GM12878 (cell line): ENCODE results near the gene MGAT3. TPM values are rescaled to one million over a fixed set of nuclear protein-coding genes. Genes with fewer than 3 reads are reported as not detected.
A peak's percentile ranks its signal among the peaks of the same experiment; 100 is the strongest.

Experiments used
- ATAC-seq: fragments of 200-7000 bp; cut with Tn5 transposase; 3 replicates; pipeline ENCODE4 v1.9.1; 2020; ENCODE audit warnings: mild to moderate bottlenecking, moderate library complexity
- BruUV-seq: library from RNA; stranded (reverse); fragments of 400-500 nt; replicated peaks from 2 replicates; lab custom pipeline; 2021; lab: Mats Ljungman, UMichigan
- CTCF ChIA-PET: fragments of 300-600 bp; sonication (Branson Sonifier 250); formaldehyde crosslinking; extraction: SDS; loops from one replicate; lab custom pipeline; 2021; ENCODE audit warnings: inconsistent platforms; lab: Yijun Ruan, JAX
- POLR2A ChIA-PET: fragments of 350-600 bp; formaldehyde crosslinking; extraction: SDS; loops from one replicate; lab custom pipeline; 2021; ENCODE audit warnings: inconsistent platforms; lab: Charles Lee
- RAD21 ChIA-PET: fragments of 300-600 bp; sonication (Branson Sonifier 250); formaldehyde crosslinking; loops from one replicate; lab custom pipeline; 2023; ENCODE audit warnings: antibody characterized with exemption; ENCODE audit not compliant: unreplicated experiment; lab: Charles Lee
- SMC1A ChIA-PET: fragments of 300-600 bp; sonication (Branson Sonifier 250); formaldehyde crosslinking; loops from one replicate; lab custom pipeline; 2023; ENCODE audit not compliant: unreplicated experiment, uncharacterized antibody; lab: Charles Lee
- DNase-seq: peaks from one replicate; pipeline ENCODE4 v3.0.0-alpha.2; 2011; ENCODE audit warnings: low read depth, low spot score
- FAIRE-seq: peaks from 3 replicates; lab custom pipeline; 2011; peaks lifted over from hg19 to GRCh38; lab: Jason Lieb, UNC
- H2AFZ ChIP-seq: 2 replicates; pipeline ENCODE4 v1.6.0; 2011; ENCODE audit warnings: low read depth, low read length, control low read depth; ENCODE audit not compliant: control insufficient read depth
- H3K27ac ChIP-seq: 2 replicates; pipeline ENCODE4 v1.5.1; 2011; ENCODE audit warnings: control low read depth; ENCODE audit not compliant: control insufficient read depth, insufficient read depth
- H3K27me3 ChIP-seq, 2 experiments: replicated peaks in 1 of 2; 2 replicates each; pipeline versions ENCODE4 v1.6.0 to v1.6.1; 2011; ENCODE audit warnings: low read length in 1 of 2; ENCODE audit not compliant: control insufficient read depth in 2 of 2, insufficient read depth in 2 of 2
- H3K36me3 ChIP-seq, 2 experiments: 2 replicates each; pipeline ENCODE4 v1.5.1; 2011; ENCODE audit warnings: low read length in 1 of 2; ENCODE audit not compliant: control insufficient read depth in 2 of 2, insufficient read depth in 2 of 2
- H3K4me1 ChIP-seq: 2 replicates; pipeline ENCODE4 v1.6.1; 2011; ENCODE audit warnings: mild to moderate bottlenecking, low read length, moderate library complexity, mixed read lengths; ENCODE audit not compliant: control insufficient read depth, insufficient read depth
- H3K4me2 ChIP-seq: 2 replicates; pipeline ENCODE4 v1.6.0; 2011; ENCODE audit warnings: control low read depth; ENCODE audit not compliant: control insufficient read depth, insufficient read depth
- H3K4me3 ChIP-seq: fragments of 200-600 bp; sonication (generic); 2 replicates; pipeline ENCODE4 v1.5.1; 2016
- H3K79me2 ChIP-seq: 2 replicates; pipeline ENCODE4 v1.6.0; 2011; ENCODE audit warnings: low read length; ENCODE audit not compliant: control insufficient read depth, insufficient read depth
- H3K9ac ChIP-seq: 2 replicates; pipeline ENCODE4 v1.8.0; 2011; ENCODE audit warnings: low read length, control low read depth, mixed read lengths; ENCODE audit not compliant: control insufficient read depth, insufficient read depth
- H3K9me3 ChIP-seq: replicated peaks from 3 replicates; pipeline ENCODE4 v1.5.1; 2011; ENCODE audit warnings: mild to moderate bottlenecking, low read length; ENCODE audit not compliant: control insufficient read depth, insufficient read depth
- H4K20me1 ChIP-seq: 2 replicates; pipeline ENCODE4 v1.6.0; 2011; ENCODE audit not compliant: control insufficient read depth, insufficient read depth
- PAX5 ChIP-seq: IDR thresholded peaks from 2 replicates; pipeline ENCODE4 v1.6.1; 2011; ENCODE audit warnings: low read depth, low read length, borderline replicate concordance
- PBX3 ChIP-seq: IDR thresholded peaks from 2 replicates; pipeline ENCODE4 v1.6.1; 2011; ENCODE audit warnings: mild to moderate bottlenecking, low read depth, low read length, moderate library complexity; ENCODE audit not compliant: insufficient replicate concordance
- POLR2A ChIP-seq: IDR thresholded peaks from 2 replicates; pipeline ENCODE4 v1.6.1; 2011; ENCODE audit warnings: low read depth, mild to moderate bottlenecking, low read length
- POLR2AphosphoS2 ChIP-seq: IDR thresholded peaks from 2 replicates; pipeline ENCODE4 v1.6.1; 2011; ENCODE audit warnings: low read depth, mild to moderate bottlenecking, low read length, improper control_type of control experiment, moderate library complexity
- POLR2AphosphoS5 ChIP-seq: IDR thresholded peaks from 2 replicates; pipeline ENCODE4 v1.6.1; 2011; ENCODE audit warnings: mild to moderate bottlenecking, low read length, inconsistent platforms
- REST ChIP-seq: IDR thresholded peaks from 2 replicates; pipeline ENCODE4 v1.6.1; 2012; ENCODE audit warnings: mild to moderate bottlenecking, low read depth, low read length
- SPI1 ChIP-seq: IDR thresholded peaks from 2 replicates; pipeline ENCODE4 v1.6.1; 2011; ENCODE audit warnings: low read depth, mild to moderate bottlenecking, low read length, moderate library complexity, borderline replicate concordance; ENCODE audit not compliant: insufficient read depth
- TBL1XR1 ChIP-seq: IDR thresholded peaks from 2 replicates; pipeline ENCODE4 v1.6.1; 2012; ENCODE audit warnings: low read depth, low read length, improper control_type of control experiment
- WGBS: methylation state at CpG from one replicate; pipeline ENCODE4 v1.1.6; 2016; ENCODE audit warnings: low lambda C conversion rate; ENCODE audit not compliant: insufficient replicate concordance, insufficient coverage; ENCODE audit errors: missing lambda C conversion rate; 5-methylcytosine and 5-hydroxymethylcytosine counted together
- in situ Hi-C: fragments of 300-500 bp; cut with MboI; formaldehyde crosslinking; loops from 9 replicates; pipeline ENCODE4 v1.14.3; 2018; ENCODE audit warnings: mixed read lengths
- intact Hi-C: fragments of 100-400 bp; cut with micrococcal nuclease; formaldehyde crosslinking; loops from one replicate; pipeline ENCODE4 v1.14.2; 2022; ENCODE audit not compliant: unreplicated experiment
- polyA plus RNA-seq, 11 experiments: library from polyadenylated mRNA; depleted of rRNA in 4 of 11; unstranded in 6 of 11; stranded (reverse) in 5 of 11; fragments of >200 nt; fragmentation: Nextera tagmentation in 4 of 11; fragmentation: Illumina TruSeq in 1 of 11; extraction: Ambion mirVana in 4 of 11; extraction: Trizol in 1 of 11; gene quantifications; 1 replicate in 1 of 11; 2 replicates in 10 of 11; pipeline versions ENCODE4 v1.2.1 to v1.2.3, GENCODE V29; 2011 to 2016; ENCODE audit warnings: inconsistent platforms in 2 of 11, missing spikeins in 2 of 11, low read depth in 1 of 11
- total RNA-seq, 4 experiments: library from RNA; depleted of rRNA in 3 of 4; stranded (reverse); fragments of >200 nt in 3 of 4; fragmentation: Illumina TruSeq in 1 of 4; extraction: Trizol in 1 of 4; gene quantifications; 2 replicates each; pipeline versions ENCODE4 v1.2.1 to v1.2.3, GENCODE V29; 2013 to 2021
- TF ChIP-seq, protein P1 (sequence below): fragments of 450-650 bp; IDR thresholded peaks from 2 replicates; pipeline ENCODE4 v1.6.1; 2016; ENCODE audit warnings: mild to moderate bottlenecking, moderate library complexity, borderline replicate concordance
- TF ChIP-seq, protein P2 (sequence below): fragments of 450-650 bp; IDR thresholded peaks from 2 replicates; pipeline ENCODE4 v1.6.1; 2014; ENCODE audit warnings: mild to moderate bottlenecking

Gene MGAT3
- total and polyA plus RNA-seq, 10 of the 15 experiments (the other 5 are each of a cell fraction or from before 2014, with no cell fraction given) = 0.32 to 40.2 (median 11.9) TPM

- H4K20me1 ChIP-seq = peaks cover 29% of the 10 kb centered on the region
- in situ Hi-C loops = loop anchor here (25.0 kb wide), 1 partner anchor 362 kb away; the partner anchor contains the start of gene CBX7
- no peak overlapping the region; the same call in 1 of the 2 replicates for H3K27ac ChIP-seq
- WGBS = 67% methylated on average over 13 of the region's 13 CpGs
- RAD21 ChIA-PET = interaction anchor here (1.3 kb wide), 2 partner anchors 125 to 181 kb away, joined by 5 read pairs; partner anchors contain the start of gene TAB1
- peaks cover 65% of the 10 kb centered on the region for H3K79me2 ChIP-seq
- no TSS peak for BruUV-seq
- no peak overlapping the region for H2AFZ ChIP-seq
- peak overlapping the region; percentile 72 for H3K4me2 ChIP-seq
- H3K36me3 ChIP-seq = peaks cover 18 to 23% of the 10 kb centered on the region in 2 experiments; a peak in 3 of 4 replicates
- H3K27me3 ChIP-seq = no peaks in the 10 kb centered on the region
- SMC1A ChIA-PET = interaction anchor here (0.7 to 1.6 kb wide), 5 partner anchors 8 to 375 kb away, joined by 3 to 8 read pairs (median 3); no protein-coding TSS in a partner anchor
- no peaks in the 10 kb centered on the region for H3K9me3 ChIP-seq
- FAIRE-seq (no peak), DNase-seq (no peak), ATAC-seq (no peak)
- H3K4me3 ChIP-seq = peak overlapping the region; percentile 9; the same call in 1 of the 2 replicates
- no peak overlapping the region for H3K9ac ChIP-seq
- POLR2A ChIA-PET = interaction anchor here (0.6 to 1.5 kb wide), 6 partner anchors 9 to 397 kb away, joined by 3 to 5 read pairs (median 4); partner anchors contain the start of gene MIEF1
- intact Hi-C loops = loop anchor here (5.0 kb wide), 1 partner anchor 77 kb away; no protein-coding TSS in a partner anchor
- CTCF ChIA-PET = interaction anchor here (1.0 to 17.8 kb wide), 3 partner anchors 9 to 180 kb away, joined by 3 to 372 read pairs (median 22); partner anchors contain the start of gene MIEF1
- peaks cover 42% of the 10 kb centered on the region for H3K4me1 ChIP-seq
- peak; percentile 88; the same call in 1 of the 2 replicates for TF ChIP-seq POLR2AphosphoS2
- TF ChIP-seq SPI1 = no peak
- peak; percentile 73; the same call in 1 of the 2 replicates for TF ChIP-seq POLR2AphosphoS5
- TF ChIP-seq REST = no peak
- TF ChIP-seq PAX5 = peak; percentile 7; the same call in 1 of the 2 replicates
- peak; percentile 77 for TF ChIP-seq POLR2A
- TF ChIP-seq, protein P1, sequence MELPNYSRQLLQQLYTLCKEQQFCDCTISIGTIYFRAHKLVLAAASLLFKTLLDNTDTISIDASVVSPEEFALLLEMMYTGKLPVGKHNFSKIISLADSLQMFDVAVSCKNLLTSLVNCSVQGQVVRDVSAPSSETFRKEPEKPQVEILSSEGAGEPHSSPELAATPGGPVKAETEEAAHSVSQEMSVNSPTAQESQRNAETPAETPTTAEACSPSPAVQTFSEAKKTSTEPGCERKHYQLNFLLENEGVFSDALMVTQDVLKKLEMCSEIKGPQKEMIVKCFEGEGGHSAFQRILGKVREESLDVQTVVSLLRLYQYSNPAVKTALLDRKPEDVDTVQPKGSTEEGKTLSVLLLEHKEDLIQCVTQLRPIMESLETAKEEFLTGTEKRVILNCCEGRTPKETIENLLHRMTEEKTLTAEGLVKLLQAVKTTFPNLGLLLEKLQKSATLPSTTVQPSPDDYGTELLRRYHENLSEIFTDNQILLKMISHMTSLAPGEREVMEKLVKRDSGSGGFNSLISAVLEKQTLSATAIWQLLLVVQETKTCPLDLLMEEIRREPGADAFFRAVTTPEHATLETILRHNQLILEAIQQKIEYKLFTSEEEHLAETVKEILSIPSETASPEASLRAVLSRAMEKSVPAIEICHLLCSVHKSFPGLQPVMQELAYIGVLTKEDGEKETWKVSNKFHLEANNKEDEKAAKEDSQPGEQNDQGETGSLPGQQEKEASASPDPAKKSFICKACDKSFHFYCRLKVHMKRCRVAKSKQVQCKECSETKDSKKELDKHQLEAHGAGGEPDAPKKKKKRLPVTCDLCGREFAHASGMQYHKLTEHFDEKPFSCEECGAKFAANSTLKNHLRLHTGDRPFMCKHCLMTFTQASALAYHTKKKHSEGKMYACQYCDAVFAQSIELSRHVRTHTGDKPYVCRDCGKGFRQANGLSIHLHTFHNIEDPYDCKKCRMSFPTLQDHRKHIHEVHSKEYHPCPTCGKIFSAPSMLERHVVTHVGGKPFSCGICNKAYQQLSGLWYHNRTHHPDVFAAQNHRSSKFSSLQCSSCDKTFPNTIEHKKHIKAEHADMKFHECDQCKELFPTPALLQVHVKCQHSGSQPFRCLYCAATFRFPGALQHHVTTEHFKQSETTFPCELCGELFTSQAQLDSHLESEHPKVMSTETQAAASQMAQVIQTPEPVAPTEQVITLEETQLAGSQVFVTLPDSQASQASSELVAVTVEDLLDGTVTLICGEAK = no peak
- TF ChIP-seq, protein P2, sequence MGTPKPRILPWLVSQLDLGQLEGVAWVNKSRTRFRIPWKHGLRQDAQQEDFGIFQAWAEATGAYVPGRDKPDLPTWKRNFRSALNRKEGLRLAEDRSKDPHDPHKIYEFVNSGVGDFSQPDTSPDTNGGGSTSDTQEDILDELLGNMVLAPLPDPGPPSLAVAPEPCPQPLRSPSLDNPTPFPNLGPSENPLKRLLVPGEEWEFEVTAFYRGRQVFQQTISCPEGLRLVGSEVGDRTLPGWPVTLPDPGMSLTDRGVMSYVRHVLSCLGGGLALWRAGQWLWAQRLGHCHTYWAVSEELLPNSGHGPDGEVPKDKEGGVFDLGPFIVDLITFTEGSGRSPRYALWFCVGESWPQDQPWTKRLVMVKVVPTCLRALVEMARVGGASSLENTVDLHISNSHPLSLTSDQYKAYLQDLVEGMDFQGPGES = no peak
- TF ChIP-seq PBX3 = no peak
- no peak for TF ChIP-seq TBL1XR1
Measured at GRCh38 chr22:39524089-39524752, 67.4 kb downstream of the MGAT3 start.
